GM12892 (cell line): Measurements from ENCODE around the gene MLPH.

Source experiments
- POLR2A ChIP-seq: IDR thresholded peaks from 2 replicates; pipeline ENCODE4 v1.6.1; 2011; ENCODE audit warnings: low read depth, low read length, control low read depth
- POLR2AphosphoS5 ChIP-seq: IDR thresholded peaks from 2 replicates; pipeline ENCODE4 v1.6.1; 2011; ENCODE audit warnings: low read depth, low read length, control low read depth
- TAF1 ChIP-seq: IDR thresholded peaks from 2 replicates; pipeline ENCODE4 v1.6.1; 2011; ENCODE audit warnings: low read depth, mild to moderate bottlenecking, control low read depth, low read length, borderline replicate concordance

DNA sequence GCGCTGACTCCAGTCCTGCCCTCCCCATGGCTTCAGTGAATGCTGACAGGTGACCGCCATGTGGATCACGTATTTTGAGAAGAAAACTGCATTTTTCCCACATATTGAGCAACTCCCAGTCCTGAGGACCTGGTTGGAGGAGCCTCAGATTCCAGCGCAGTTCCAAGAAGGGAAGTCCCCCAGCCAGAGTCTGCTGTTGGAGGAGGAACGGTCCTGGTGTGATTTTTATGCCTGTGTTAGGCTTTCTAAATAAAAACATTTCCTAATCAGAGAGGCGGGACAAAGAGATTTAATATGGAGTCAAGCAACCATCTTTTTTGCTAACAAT is 40.7 kb upstream of the MLPH start:
- no peak for TF ChIP-seq POLR2AphosphoS5
- TF ChIP-seq POLR2A: no peak
- no peak for TF ChIP-seq TAF1
